ENCODE results near the gene COPS2. TPM values are rescaled to one million over a fixed set of nuclear protein-coding genes. Genes with fewer than 3 reads are reported as not detected.
"Not testable (repeated sequence)": the region's sequence is repeated elsewhere in the genome, so short reads cannot be mapped to it uniquely, and the experiment has no call there.

Gene COPS2
- total and polyA plus RNA-seq, 2 experiments from 2014 or later, result 37.4 to 97.9 TPM

GRCh38 chr15:49079340-49080039 lies 75.9 kb downstream of the COPS2 start:
- no peak for DNase-seq (ENCODE audit: low spot score)
- H3K9me3 ChIP-seq (ENCODE audit: low read depth), result no peaks in the 10 kb centered on the region
- no peak overlapping the region for H2AFZ ChIP-seq
- no peak overlapping the region for H3K27ac ChIP-seq
- no peaks in the 10 kb centered on the region for H3K9me2 ChIP-seq (replicated peaks; ENCODE audit: insufficient read depth)
- TF ChIP-seq CTCF (IDR thresholded peaks at IDR 0.05; ENCODE audit: poor library complexity) (no peak), EZH2 (IDR thresholded peaks at IDR 0.05; ENCODE audit: borderline replicate concordance) (no peak), EZH2phosphoT487 (IDR thresholded peaks at IDR 0.05; ENCODE audit: low read depth, severe bottlenecking, unreplicated experiment) (no peak)
- no peaks in the 10 kb centered on the region for H3K4me1 ChIP-seq (ENCODE audit: insufficient read depth)
- 94% methylated on average over 23 of the region's 23 CpGs for WGBS (ENCODE audit: low lambda C conversion rate, missing lambda C conversion rate)
- H3K79me2 ChIP-seq, result no peaks in the 10 kb centered on the region
- no peaks in the 10 kb centered on the region for H3K27me3 ChIP-seq
- H3K4me3 ChIP-seq, result no peak overlapping the region
- no peaks in the 10 kb centered on the region for H3K36me3 ChIP-seq (replicated peaks; ENCODE audit: insufficient read depth, low read depth)
- no peak overlapping the region for H3K4me2 ChIP-seq
- no peaks in the 10 kb centered on the region for H4K20me1 ChIP-seq (ENCODE audit: insufficient read depth, poor library complexity, severe bottlenecking)

GRCh38 chr15:49075881-49076280 lies 79.5 kb downstream of the COPS2 start:
- TF ChIP-seq CTCF (IDR thresholded peaks at IDR 0.05; ENCODE audit: poor library complexity) (no peak), EZH2phosphoT487 (IDR thresholded peaks at IDR 0.05; ENCODE audit: low read depth, severe bottlenecking, unreplicated experiment) (no peak), EZH2 (IDR thresholded peaks at IDR 0.05; ENCODE audit: borderline replicate concordance) (no peak)
- Histone ChIP-seq H3K9me2 (replicated peaks; ENCODE audit: insufficient read depth) (no peaks in the 10 kb centered on the region), H3K27ac (no peak overlapping the region), H3K4me2 (no peak overlapping the region), H3K9me3 (ENCODE audit: low read depth) (no peaks in the 10 kb centered on the region), H4K20me1 (ENCODE audit: insufficient read depth, poor library complexity, severe bottlenecking) (no peaks in the 10 kb centered on the region), H2AFZ (no peak overlapping the region), H3K4me1 (ENCODE audit: insufficient read depth) (no peaks in the 10 kb centered on the region), H3K79me2 (no peaks in the 10 kb centered on the region), H3K27me3 (no peaks in the 10 kb centered on the region), H3K36me3 (replicated peaks; ENCODE audit: insufficient read depth, low read depth) (no peaks in the 10 kb centered on the region), H3K4me3 (no peak overlapping the region)
- no peak for DNase-seq (ENCODE audit: low spot score)

- not testable (repeated sequence) for H4K20me1 ChIP-seq (ENCODE audit: insufficient read depth, poor library complexity, severe bottlenecking); H3K79me2 ChIP-seq; H3K4me2 ChIP-seq; H3K27ac ChIP-seq; H3K9me2 ChIP-seq (replicated peaks; ENCODE audit: insufficient read depth); DNase-seq (ENCODE audit: low spot score); H3K4me1 ChIP-seq (ENCODE audit: insufficient read depth); H2AFZ ChIP-seq; H3K9me3 ChIP-seq (ENCODE audit: low read depth); H3K27me3 ChIP-seq; H3K36me3 ChIP-seq (replicated peaks; ENCODE audit: insufficient read depth, low read depth); H3K4me3 ChIP-seq
- 94% methylated on average over 6 of the region's 6 CpGs for WGBS (ENCODE audit: low lambda C conversion rate, missing lambda C conversion rate)
These were observed 80.7 kb downstream of the COPS2 start for GRCh38 chr15:49074589-49075287.

Small RNA genes lying within 50 kb of the gene (microRNA-seq; reads per million reads assigned to microRNA genes)
- not detected for gene MIR4716

Small RNA genes lying within 50 kb of the gene (small RNA-seq; reads per million reads assigned to genes)
- gene MIR4716 (not detected), gene RF00019 (not detected), gene RN7SL307P (not detected)

Other genes starting within 250 kb of the COPS2 start
- gene SHC4, start 191.7 kb downstream of the COPS2 start, total RNA-seq, result 1.00 and 1.2 TPM in 2 replicates
- 0.75 and 0.91 TPM in 2 replicates for gene SHC4, start 191.7 kb downstream of the COPS2 start, polyA plus RNA-seq
- 34.0 and 41.7 TPM in 2 replicates for gene SECISBP2L, start 109.2 kb downstream of the COPS2 start, total RNA-seq
- 12.0 and 18.4 TPM in 2 replicates for gene SECISBP2L, start 109.2 kb downstream of the COPS2 start, polyA plus RNA-seq
- 27.5 and 31.4 TPM in 2 replicates for gene GALK2, start 14.6 kb upstream of the COPS2 start, total RNA-seq
- 20.1 and 25.3 TPM in 2 replicates for gene GALK2, start 14.6 kb upstream of the COPS2 start, polyA plus RNA-seq